OCI-LY1 (cell line): Measurements from ENCODE around the gene ADGRV1.

Source experiments
- H2AFZ ChIP-seq: fragments of 200-600 bp; sonication (generic), shearing (Covaris generic); 2 replicates; pipeline ENCODE4 v1.6.0; 2014; ENCODE audit warnings: antibody characterized with exemption, mild to moderate bottlenecking, low read length
- H3F3A ChIP-seq: fragments of 200-600 bp; sonication (generic), shearing (Covaris generic); 2 replicates; pipeline ENCODE4 v1.6.0; 2014; ENCODE audit warnings: mild to moderate bottlenecking, antibody characterized with exemption, low read length, moderate library complexity; ENCODE audit not compliant: insufficient read depth
- H3K27ac ChIP-seq: fragments of 200-600 bp; sonication (generic); 2 replicates; pipeline ENCODE4 v1.5.1; 2014; ENCODE audit warnings: low read length, mixed run types, mild to moderate bottlenecking, low read depth; ENCODE audit not compliant: poor library complexity, severe bottlenecking
- H3K27me3 ChIP-seq: fragments of 200-600 bp; sonication (generic); 2 replicates; pipeline ENCODE4 v1.6.0; 2014; ENCODE audit warnings: antibody characterized with exemption, mild to moderate bottlenecking, low read length, moderate library complexity; ENCODE audit not compliant: insufficient read depth
- H3K36me3 ChIP-seq: fragments of 200-600 bp; sonication (generic); 2 replicates; pipeline ENCODE4 v1.6.1; 2014; ENCODE audit warnings: mild to moderate bottlenecking, antibody characterized with exemption, low read length, moderate library complexity, mixed read lengths; ENCODE audit not compliant: insufficient read depth
- H3K4me1 ChIP-seq: fragments of 200-600 bp; sonication (generic); 2 replicates; pipeline ENCODE4 v1.5.1; 2014; ENCODE audit warnings: mild to moderate bottlenecking, low read length, moderate library complexity; ENCODE audit not compliant: insufficient read depth, severe bottlenecking
- H3K4me2 ChIP-seq: fragments of 200-600 bp; sonication (generic), shearing (Covaris generic); 2 replicates; pipeline ENCODE4 v1.6.1; 2014; ENCODE audit warnings: low read length
- H3K4me3 ChIP-seq: fragments of 200-600 bp; sonication (generic); 2 replicates; pipeline ENCODE4 v1.5.1; 2014; ENCODE audit warnings: low read length, low read depth, mild to moderate bottlenecking, mixed read lengths; ENCODE audit not compliant: poor library complexity, severe bottlenecking
- H3K79me2 ChIP-seq: fragments of 200-600 bp; shearing (Covaris generic); 2 replicates; pipeline ENCODE4 v1.6.1; 2016; ENCODE audit warnings: mixed run types, low read length, mixed read lengths; ENCODE audit not compliant: insufficient read depth
- H3K9ac ChIP-seq: fragments of 200-600 bp; sonication (generic), shearing (Covaris generic); 2 replicates; pipeline ENCODE4 v1.6.1; 2014; ENCODE audit warnings: mild to moderate bottlenecking, low read length, mixed read lengths
- H3K9me2 ChIP-seq: fragments of 200-600 bp; sonication (generic), shearing (Covaris generic); 2 replicates; pipeline ENCODE4 v1.6.1; 2014; ENCODE audit warnings: low read depth, mild to moderate bottlenecking, low read length, mixed read lengths
- H3K9me3 ChIP-seq: fragments of 200-600 bp; shearing (Covaris generic); 2 replicates; pipeline ENCODE4 v1.6.1; 2014; ENCODE audit warnings: low read length, mixed read lengths
- H4K20me1 ChIP-seq: fragments of 200-600 bp; sonication (generic), shearing (Covaris generic); 2 replicates; pipeline ENCODE4 v1.6.0; 2016; ENCODE audit warnings: mild to moderate bottlenecking, low read length; ENCODE audit not compliant: insufficient read depth
- EZH2 ChIP-seq: fragments of 200-600 bp; sonication (generic), shearing (Covaris generic); IDR thresholded peaks from 2 replicates; pipeline ENCODE4 v1.8.0; 2017; ENCODE audit warnings: borderline replicate concordance, mixed run types, mild to moderate bottlenecking, antibody characterized with exemption, low read length, moderate library complexity, mixed read lengths
- TF ChIP-seq, protein P1 (sequence below): fragments of 200-600 bp; sonication (generic), shearing (Covaris generic); IDR thresholded peaks from 2 replicates; pipeline ENCODE4 v1.5.1; 2017; ENCODE audit warnings: mild to moderate bottlenecking, antibody characterized with exemption, low read length, moderate library complexity, mixed read lengths

The ADGRV1 gene

DNA sequence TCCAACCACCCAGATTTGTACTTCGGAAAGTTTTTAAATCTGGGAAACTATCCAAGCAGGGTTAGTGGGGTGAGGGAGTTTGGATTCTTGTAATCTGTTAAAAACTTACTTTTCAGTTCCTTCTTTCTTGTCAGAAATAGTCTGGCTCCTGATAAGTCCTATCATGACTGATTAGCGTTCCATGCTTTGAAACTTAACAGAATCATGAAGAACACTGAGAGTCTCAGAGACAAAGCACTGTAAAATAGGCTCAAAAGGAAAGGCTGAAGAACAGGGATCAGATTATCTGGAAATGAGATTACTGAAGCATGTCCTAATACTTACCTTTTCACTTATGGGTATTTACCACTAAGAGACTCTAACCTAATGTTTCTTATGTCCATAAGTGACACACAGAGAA lies 582.1 kb downstream of the ADGRV1 start:
- no peaks in the 10 kb centered on the region for H3K4me1 ChIP-seq
- H4K20me1 ChIP-seq, result no peaks in the 10 kb centered on the region
- no peaks in the 10 kb centered on the region for H3K9me3 ChIP-seq
- H3F3A ChIP-seq, result no peaks in the 10 kb centered on the region
- no peak overlapping the region for H3K4me2 ChIP-seq
- no peaks in the 10 kb centered on the region for H3K9me2 ChIP-seq
- H3K27me3 ChIP-seq, result no peaks in the 10 kb centered on the region
- no peak overlapping the region for H3K27ac ChIP-seq
- no peaks in the 10 kb centered on the region for H3K36me3 ChIP-seq
- no peak overlapping the region for H3K9ac ChIP-seq
- TF ChIP-seq EZH2, result no peak
- TF ChIP-seq, protein P1, sequence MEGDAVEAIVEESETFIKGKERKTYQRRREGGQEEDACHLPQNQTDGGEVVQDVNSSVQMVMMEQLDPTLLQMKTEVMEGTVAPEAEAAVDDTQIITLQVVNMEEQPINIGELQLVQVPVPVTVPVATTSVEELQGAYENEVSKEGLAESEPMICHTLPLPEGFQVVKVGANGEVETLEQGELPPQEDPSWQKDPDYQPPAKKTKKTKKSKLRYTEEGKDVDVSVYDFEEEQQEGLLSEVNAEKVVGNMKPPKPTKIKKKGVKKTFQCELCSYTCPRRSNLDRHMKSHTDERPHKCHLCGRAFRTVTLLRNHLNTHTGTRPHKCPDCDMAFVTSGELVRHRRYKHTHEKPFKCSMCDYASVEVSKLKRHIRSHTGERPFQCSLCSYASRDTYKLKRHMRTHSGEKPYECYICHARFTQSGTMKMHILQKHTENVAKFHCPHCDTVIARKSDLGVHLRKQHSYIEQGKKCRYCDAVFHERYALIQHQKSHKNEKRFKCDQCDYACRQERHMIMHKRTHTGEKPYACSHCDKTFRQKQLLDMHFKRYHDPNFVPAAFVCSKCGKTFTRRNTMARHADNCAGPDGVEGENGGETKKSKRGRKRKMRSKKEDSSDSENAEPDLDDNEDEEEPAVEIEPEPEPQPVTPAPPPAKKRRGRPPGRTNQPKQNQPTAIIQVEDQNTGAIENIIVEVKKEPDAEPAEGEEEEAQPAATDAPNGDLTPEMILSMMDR, result no peak
- no peak overlapping the region for H3K4me3 ChIP-seq
- no peaks in the 10 kb centered on the region for H3K79me2 ChIP-seq
- no peak overlapping the region for H2AFZ ChIP-seq

DNA sequence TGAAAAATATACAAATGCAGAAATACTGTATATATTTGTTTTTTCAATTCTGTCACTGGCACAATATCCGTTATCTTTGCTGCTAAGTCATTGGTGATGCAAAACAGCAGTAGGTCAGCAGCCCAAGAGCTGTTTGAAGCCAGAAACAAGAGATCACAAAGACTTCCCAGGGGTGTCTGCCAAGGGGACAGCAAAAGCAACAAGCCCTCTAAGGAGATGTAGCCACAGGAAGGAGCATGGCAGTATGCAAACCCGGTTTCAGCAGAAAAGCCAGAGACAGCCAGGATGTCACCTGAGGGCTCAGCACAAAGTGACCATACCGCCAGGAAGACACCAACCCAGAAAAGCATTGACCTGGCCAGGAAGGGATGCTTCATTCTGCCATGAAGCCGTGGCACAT lies 583.0 kb downstream of the ADGRV1 start:
- Histone ChIP-seq H3K36me3 (no peaks in the 10 kb centered on the region), H3K9ac (no peak overlapping the region), H4K20me1 (no peaks in the 10 kb centered on the region), H3K9me2 (no peaks in the 10 kb centered on the region), H2AFZ (no peak overlapping the region), H3K4me3 (no peak overlapping the region), H3F3A (no peaks in the 10 kb centered on the region), H3K9me3 (no peaks in the 10 kb centered on the region), H3K27me3 (no peaks in the 10 kb centered on the region), H3K79me2 (no peaks in the 10 kb centered on the region), H3K4me2 (no peak overlapping the region), H3K4me1 (no peaks in the 10 kb centered on the region), H3K27ac (no peak overlapping the region)
- TF ChIP-seq, protein P1, result no peak
- TF ChIP-seq EZH2, result no peak

DNA sequence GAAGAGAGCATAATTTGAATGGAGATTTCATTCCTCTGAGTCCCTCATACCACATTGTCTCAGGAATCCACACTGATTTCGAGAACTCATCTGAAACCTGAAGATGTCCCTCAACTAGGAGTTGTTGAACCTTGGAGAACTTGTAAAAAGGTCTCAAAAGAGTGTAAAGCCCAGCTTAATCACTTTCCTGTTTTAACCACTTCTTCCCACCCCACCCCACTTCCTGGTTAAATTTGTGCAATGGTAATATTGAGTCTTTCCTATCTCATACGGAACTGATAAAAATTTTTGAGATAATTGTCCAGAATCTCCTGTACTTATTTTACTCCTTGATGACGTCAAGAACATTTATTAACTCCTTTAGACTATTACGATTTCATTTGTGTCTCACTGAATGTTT lies 583.8 kb downstream of the ADGRV1 start:
- Histone ChIP-seq H3K9me2 (no peaks in the 10 kb centered on the region), H3K27ac (no peak overlapping the region), H3K27me3 (no peaks in the 10 kb centered on the region), H3F3A (no peaks in the 10 kb centered on the region), H3K4me3 (no peak overlapping the region), H4K20me1 (no peaks in the 10 kb centered on the region), H3K9me3 (no peaks in the 10 kb centered on the region), H3K4me1 (no peaks in the 10 kb centered on the region), H2AFZ (no peak overlapping the region), H3K79me2 (no peaks in the 10 kb centered on the region), H3K9ac (no peak overlapping the region), H3K36me3 (no peaks in the 10 kb centered on the region), H3K4me2 (no peak overlapping the region)
- TF ChIP-seq, protein P1, result no peak
- TF ChIP-seq EZH2, result no peak
